Pulmonary artery endothelial cell (primary cell): ENCODE data around the gene TNFRSF18. TPM values are rescaled to one million over a fixed set of nuclear protein-coding genes. Genes with fewer than 3 reads are reported as not detected.
"Not testable (repeated sequence)": the region's sequence is repeated elsewhere in the genome, so short reads cannot be mapped to it uniquely, and the experiment has no call there.

ENCODE experiments used
- DNase-seq: peaks from one replicate; pipeline ENCODE4 v3.0.0-alpha.2; 2011; ENCODE audit warnings: low read depth, low spot score
- total RNA-seq: library from RNA; depleted of rRNA; stranded (reverse); fragments of >200 nt; gene quantifications from 2 replicates; pipeline ENCODE4 v1.2.3, GENCODE V29; 2014

Gene TNFRSF18, protein sequence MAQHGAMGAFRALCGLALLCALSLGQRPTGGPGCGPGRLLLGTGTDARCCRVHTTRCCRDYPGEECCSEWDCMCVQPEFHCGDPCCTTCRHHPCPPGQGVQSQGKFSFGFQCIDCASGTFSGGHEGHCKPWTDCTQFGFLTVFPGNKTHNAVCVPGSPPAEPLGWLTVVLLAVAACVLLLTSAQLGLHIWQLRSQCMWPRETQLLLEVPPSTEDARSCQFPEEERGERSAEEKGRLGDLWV
- 0.18 TPM in 1 of 2 replicates, not detected in the other for total RNA-seq

DNA sequence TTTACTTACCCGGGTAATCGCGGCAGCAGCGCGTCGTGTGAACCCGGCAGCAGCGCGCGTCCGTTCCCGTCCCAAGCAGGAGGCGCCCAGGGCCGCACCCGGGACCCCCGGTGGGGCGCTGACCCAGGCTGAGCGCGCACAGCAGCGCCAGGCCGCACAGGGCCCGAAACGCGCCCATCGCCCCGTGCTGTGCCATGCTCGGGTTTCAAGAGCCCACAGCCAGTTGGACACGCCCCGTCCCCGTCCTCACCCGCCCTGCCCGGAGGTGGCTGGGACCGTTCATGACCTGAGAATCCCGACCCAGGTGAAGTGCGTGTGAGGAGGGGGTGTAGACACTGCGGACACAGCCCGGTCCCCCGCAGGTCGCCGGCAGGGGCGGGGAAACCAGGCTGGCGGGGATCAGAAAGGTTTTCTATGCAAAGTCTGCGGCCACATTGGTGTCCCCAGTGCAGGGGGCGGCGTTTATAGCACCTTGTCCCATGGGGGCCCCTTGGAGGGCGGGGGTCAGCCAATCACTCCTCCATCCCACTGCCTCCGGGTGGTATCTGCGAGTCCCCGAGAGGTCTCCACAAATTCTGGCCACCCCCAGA lies at the start of gene TNFRSF18:
Gene TNFRSF18, minus strand, starts transcription at position 217 of the 590 bp plus-strand sequence. Its CDS starts 21 bp downstream, at position 196.
- DNase-seq: no peak

GRCh38 chr1:1255611-1256010 lies 49.2 kb upstream of the TNFRSF18 start:
- DNase-seq: no peak

DNA sequence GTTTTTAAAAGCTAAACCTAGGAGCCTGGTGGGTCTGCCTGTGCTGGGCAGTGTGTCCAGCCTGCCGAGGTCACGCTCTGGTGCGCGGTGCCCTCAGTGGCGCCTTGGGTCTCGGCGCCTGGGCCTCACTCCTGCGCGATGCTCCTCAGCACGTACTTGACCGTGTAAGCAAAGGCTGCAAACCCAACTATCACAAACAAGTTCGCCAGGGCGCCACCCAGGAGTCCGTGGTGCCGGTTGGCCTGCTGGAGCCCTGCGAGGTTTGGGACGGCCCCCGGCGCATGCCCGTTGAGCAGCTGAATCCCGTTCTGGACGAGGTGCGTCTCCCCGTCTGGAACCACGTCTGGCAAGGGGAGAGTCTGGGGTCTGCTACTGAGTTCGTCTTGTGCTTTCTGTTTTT lies 48.7 kb upstream of the TNFRSF18 start:
- DNase-seq: no peak

GRCh38 chr1:1254667-1254998 lies 48.2 kb upstream of the TNFRSF18 start:
- no peak for DNase-seq

GRCh38 chr1:1253972-1254666 lies 47.7 kb upstream of the TNFRSF18 start:
- no peak for DNase-seq

DNA sequence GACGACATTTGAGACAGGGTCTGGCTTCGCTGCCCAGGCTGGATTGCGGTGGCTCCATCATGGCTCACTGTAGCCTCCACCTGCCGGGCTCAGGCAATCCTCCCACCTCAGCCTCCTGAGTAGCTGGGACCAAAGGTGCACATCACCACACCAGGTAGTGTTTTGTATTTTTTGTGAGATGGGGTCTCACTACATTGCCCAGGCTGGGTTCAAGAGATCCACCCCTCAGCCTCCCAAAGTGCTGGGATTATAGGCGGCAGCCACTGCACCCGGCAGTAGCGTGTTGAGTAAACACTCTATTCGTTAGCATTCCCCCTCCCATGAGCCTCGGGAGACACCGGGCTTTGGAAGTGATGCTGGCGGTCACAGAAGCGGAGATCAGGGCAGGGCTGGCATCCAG lies 46.9 kb upstream of the TNFRSF18 start:
- no peak for DNase-seq

DNA sequence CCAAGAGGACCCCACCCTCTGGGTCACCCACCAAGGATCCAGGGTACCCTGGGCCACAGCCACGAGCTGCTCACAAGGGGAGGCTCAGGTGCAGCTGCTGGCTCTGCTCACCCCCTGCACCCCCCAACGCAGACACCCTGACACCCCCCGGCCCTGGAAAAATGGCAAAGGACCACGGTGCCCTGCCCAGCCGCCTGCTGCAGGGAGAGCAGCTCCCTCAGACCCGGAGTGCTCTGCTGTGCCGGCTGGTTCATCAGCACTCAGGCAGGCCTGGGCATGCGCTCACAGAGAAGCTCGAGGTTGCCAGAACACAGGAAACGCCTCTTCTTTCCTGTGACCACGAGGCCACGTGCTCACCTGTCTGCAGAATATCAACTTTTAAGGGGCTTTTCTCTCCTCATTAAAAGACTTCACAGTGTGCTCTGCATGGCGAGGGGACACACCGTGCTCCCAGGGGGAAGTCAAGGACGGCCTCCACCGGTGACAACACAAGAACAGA lies 44.4 kb upstream of the TNFRSF18 start:
- DNase-seq: no peak

DNA sequence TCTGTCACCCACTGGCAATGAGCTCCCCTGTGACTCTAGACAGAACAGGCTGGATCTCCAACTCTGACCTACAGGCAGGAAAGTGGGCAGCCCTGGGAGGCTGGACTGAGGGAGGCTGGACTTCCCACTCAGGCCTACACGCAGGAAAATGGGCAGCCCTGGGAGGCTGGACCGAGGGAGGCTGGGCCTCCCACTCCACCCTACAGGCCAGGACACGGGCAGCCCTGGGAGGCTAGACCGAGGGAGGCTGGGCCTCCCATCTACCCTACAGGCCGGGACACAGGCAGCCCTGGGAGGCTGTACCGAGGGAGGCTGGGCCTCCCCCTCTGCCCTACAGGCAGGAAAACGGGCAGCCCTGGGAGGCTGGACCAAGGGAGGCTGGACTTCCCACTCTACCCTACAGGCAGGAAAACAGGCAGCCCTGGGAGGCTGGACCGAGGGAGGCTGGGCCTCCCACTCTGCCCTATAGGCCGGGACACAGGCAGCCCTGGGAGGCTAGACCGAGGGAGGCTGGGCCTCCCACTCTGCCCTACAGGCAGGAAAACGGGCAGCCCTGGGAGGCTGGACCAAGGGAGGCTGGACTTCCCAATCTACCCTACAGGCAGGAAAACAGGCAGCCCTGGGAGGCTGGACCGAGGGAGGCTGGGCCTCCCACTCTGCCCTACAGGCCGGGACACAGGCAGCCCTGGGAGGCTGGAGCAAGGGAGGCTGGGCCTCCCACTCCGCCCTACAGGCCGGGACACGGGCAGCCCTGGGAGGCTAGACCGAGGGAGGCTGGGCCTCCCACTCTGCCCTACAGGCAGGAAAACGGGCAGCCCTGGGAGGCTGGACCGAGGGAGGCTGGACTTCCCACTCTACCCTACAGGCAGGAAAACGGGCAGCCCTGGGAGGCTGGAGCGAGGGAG lies 41.9 kb upstream of the TNFRSF18 start:
- DNase-seq: not testable (repeated sequence)

DNA sequence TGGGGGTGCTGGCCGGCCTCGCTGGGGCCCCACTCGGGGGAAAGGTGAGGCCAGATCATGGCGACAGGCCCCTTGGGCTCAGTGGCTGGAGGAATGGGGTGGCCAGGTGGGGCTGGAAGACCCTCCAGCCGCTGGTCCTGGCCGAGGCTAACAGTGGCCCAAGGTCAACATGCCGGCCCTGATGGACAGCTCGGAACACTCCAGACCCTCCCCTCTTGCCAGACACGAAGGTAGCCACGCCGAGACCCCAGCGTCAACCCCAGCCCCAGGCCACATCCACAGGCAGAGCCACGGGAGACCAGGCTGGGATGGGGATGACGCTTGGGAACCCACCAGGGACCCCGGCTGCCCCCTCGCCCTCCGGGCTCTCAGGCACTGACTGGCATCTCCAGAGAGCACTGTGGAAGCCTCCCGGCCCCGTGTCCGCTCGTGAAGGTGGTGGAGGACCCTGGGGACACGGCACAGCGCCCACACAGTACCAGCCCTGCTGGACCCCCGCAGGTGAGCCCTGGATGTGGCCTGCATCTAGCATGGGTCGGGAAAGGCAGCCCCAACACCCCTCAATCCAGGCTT lies 41.0 kb upstream of the TNFRSF18 start:
- DNase-seq: no peak

GRCh38 chr1:1246577-1247340 lies 40.4 kb upstream of the TNFRSF18 start, which contains the start of gene C1QTNF12:
TSS of gene C1QTNF12 (minus strand) at chr1:1246722. CDS start at chr1:1246690, 32 bp downstream.
- DNase-seq: no peak

DNA sequence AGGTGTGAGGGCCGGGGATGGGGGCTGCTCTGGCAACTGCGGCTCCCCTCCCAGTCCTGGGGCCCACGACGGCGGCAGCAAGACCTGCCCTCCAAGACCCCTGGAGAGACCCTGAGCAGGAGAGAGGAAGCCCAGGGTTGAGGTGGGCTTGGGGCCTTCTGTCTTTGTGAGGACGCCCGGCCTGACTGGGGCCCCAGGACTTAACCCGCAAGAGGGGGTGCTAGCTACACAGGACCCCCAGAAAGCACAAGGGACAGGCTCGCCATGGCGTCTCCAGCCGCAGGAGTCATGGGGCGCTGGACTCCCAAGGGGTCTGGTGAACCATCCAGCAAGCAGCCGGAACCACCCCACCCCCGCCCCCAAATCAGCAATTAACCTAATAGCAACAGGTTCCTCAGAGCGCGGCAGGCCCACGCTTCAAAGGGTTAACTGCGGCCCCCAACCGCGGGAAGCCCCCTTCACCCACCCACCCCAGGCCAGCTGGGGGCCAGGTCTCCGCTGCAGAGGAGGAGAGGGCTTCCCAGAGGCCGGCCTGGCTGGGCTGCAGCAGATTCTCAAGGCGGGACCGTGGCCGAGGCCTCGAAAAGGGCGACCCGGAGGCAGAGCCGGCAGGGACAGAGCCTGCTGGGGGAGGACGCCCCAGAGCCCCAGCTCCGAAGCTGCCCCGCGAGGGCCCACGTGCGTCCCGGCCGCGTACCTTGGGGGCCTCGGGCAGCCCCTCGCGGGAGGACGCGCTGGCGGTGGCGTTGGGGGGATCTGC lies 39.6 kb upstream of the TNFRSF18 start:
- no peak for DNase-seq

- DNase-seq: no peak
Measured at GRCh38 chr1:1245178-1245816, 38.9 kb upstream of the TNFRSF18 start.

GRCh38 chr1:1244192-1244811 lies 37.9 kb upstream of the TNFRSF18 start:
- no peak for DNase-seq

DNA sequence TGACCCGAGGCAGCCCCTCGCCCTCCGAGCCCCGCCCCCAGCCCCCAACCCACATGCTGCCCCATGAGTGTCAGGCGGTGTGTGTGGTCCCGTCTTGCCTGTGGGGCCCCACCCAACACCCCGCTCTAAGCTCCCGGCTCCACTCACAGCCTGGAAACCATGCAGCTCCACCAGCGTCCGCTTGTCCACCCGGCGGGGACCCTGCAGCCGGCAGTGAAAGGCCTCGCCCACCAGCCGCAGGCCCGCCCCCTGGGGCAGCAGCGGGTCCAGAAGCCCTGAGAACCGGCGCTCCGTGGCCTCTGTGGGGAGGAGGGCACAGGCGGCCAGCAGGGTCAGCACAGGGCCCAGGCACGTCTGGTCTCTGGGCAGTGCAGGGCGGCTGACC lies 37.4 kb upstream of the TNFRSF18 start:
- DNase-seq: no peak

- no peak for DNase-seq
Measured at GRCh38 chr1:1243266-1243660, 36.9 kb upstream of the TNFRSF18 start.

DNA sequence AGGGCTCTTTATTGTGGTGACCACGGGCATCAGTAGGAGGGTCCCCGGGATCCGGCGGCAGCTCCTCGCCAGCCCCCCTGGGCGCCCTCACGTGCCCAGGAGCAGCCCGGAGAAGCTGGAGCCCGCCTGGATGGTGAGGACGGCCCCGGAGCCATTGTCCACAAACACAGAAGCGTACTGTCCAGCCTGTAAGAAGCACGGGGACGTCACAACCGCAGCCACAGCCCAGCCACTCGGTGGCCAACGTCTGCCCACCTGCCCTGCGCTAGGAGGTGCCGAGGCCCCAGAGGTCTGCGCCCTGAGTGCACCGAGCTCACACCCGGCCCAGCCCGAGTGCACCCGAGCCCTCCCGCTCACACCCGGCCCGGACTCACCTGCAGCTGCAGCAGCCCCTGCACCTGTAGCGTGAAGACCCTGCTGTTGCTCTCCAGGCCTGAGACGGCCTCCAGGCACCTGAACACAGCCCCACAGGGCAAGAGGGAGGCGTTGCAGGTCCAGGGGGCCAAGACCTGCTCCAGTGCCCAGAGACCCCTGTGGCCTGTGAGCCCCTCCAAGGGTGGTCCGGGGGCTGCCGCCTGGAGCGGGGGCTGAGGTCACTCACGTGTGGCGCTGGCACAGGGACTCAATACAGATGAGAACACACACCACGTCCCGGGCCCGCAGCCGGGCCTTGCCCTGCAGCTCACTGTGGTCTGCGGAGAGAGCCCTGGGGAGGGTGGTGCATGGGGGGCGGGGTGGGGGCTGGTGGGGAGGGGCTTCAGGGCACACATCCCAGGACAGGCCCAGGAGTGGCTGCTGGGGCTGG lies 36.3 kb upstream of the TNFRSF18 start:
- no peak for DNase-seq

DNA sequence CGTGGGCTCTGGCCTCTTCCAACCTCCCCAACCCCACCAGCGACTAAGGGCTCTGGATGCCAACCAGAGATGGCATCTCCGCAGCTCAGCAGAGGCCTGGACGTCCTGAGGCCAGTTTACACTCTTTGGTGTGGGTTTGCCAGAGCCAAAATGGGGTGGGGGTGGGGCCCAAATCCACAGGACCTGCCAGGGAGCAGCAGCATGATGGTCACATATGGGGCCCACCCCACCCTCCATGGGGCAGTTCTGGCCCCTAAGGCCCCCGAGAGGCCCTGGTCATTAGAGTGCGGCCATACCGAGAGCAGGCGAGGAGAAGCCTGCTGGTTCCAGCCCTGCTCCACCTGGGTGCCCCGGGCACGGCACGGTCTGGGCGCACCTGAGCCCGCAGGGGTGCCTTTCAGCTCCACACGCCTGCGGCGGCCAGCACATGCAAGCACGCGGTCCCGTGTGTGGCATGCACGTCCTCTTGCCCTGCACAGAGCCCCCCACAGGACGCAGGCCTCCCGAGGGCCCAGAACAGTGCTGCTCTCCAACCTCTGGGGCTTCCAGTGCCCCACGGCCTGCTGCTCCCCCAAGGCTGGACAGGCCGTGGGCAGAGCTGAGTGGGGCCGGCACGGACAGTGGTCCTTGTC lies 35.3 kb upstream of the TNFRSF18 start:
- DNase-seq: no peak
